Activated CD8-positive, alpha-beta T cell treated with anti-CD3 and anti-CD28 coated beads for 36 hours (primary cell): ENCODE data around the gene PIK3C2G. TPM values are rescaled to one million over a fixed set of nuclear protein-coding genes. Genes with fewer than 3 reads are reported as not detected.

Experiments used
- ATAC-seq: fragments of 200-7000 bp; cut with Tn5 transposase; one replicate; pipeline ENCODE4 v1.10.0; 2021; ENCODE audit warnings: mild to moderate bottlenecking, moderate library complexity
- CTCF ChIA-PET: fragments of 350-600 bp; sonication (Branson Sonifier 250); formaldehyde crosslinking; loops from one replicate; lab custom pipeline; 2021; ENCODE audit warnings: antibody characterized with exemption; lab: Charles Lee
- POLR2A ChIA-PET: fragments of 350-600 bp; sonication (Branson Sonifier 250); formaldehyde crosslinking; loops from one replicate; lab custom pipeline; 2021; ENCODE audit warnings: antibody characterized with exemption; lab: Charles Lee
- DNase-seq: peaks from one replicate; pipeline ENCODE4 v3.0.0-alpha.2; 2020
- H3K27ac Mint-ChIP-seq: one replicate; pipeline ENCODE4 v1.8.0; 2021; ENCODE audit warnings: mild to moderate bottlenecking, mixed read lengths
- H3K27me3 Mint-ChIP-seq: one replicate; pipeline ENCODE4 v1.8.0; 2021; ENCODE audit warnings: mixed read lengths
- H3K36me3 Mint-ChIP-seq: one replicate; pipeline ENCODE4 v1.8.0; 2021; ENCODE audit warnings: low read depth, mixed read lengths
- H3K4me1 Mint-ChIP-seq: one replicate; pipeline ENCODE4 v1.8.0; 2021; ENCODE audit warnings: low read depth, mixed read lengths
- H3K4me3 Mint-ChIP-seq: one replicate; pipeline ENCODE4 v1.8.0; 2021; ENCODE audit warnings: mild to moderate bottlenecking, moderate library complexity, mixed read lengths
- H3K9me3 Mint-ChIP-seq: one replicate; pipeline ENCODE4 v1.8.0; 2021; ENCODE audit warnings: mixed read lengths
- CTCF ChIP-seq: fragments of 200-600 bp; IDR thresholded peaks from one replicate; pipeline ENCODE4 v1.8.0; 2022; ENCODE audit warnings: antibody characterized with exemption, mild to moderate bottlenecking
- intact Hi-C: fragments of 100-400 bp; cut with micrococcal nuclease; formaldehyde crosslinking; loops from one replicate; pipeline ENCODE4 v1.10.0; 2022
- total RNA-seq, 2 experiments: library from RNA; stranded (reverse); gene quantifications; one replicate each; pipeline ENCODE4 v1.2.3, GENCODE V29; 2021

The PIK3C2G gene
- total RNA-seq, 2 experiments from 2014 or later = not detected

GRCh38 chr12:18259906-18260682 is 1.2 kb upstream of the PIK3C2G start:
- Mint-ChIP-seq H3K4me3 (no peak overlapping the region), H3K27ac (no peak overlapping the region), H3K9me3 (no peaks in the 10 kb centered on the region), H3K36me3 (no peaks in the 10 kb centered on the region), H3K27me3 (no peaks in the 10 kb centered on the region), H3K4me1 (no peaks in the 10 kb centered on the region)
- ATAC-seq (no peak), DNase-seq (no peak)
- intact Hi-C loops = loop anchor here (10.0 kb wide), 1 partner anchor 1035 kb away; no protein-coding TSS in a partner anchor
- POLR2A ChIA-PET = no interaction called here
- no peak for TF ChIP-seq CTCF
- CTCF ChIA-PET = interaction anchor here (1.4 kb wide), 1 partner anchor 59 kb away, joined by 3 read pairs; no protein-coding TSS in a partner anchor

- no peak overlapping the region for H3K27ac Mint-ChIP-seq
- no peaks in the 10 kb centered on the region for H3K27me3 Mint-ChIP-seq
- intact Hi-C loops = no loop called here
- no peak for ATAC-seq
- no peak overlapping the region for H3K4me3 Mint-ChIP-seq
- TF ChIP-seq CTCF = no peak
- no peaks in the 10 kb centered on the region for H3K9me3 Mint-ChIP-seq
- no peak for DNase-seq
- H3K36me3 Mint-ChIP-seq = no peaks in the 10 kb centered on the region
- no peaks in the 10 kb centered on the region for H3K4me1 Mint-ChIP-seq
- CTCF ChIA-PET = interaction anchor here (1.9 kb wide), 1 partner anchor 12 kb away, joined by 12 read pairs; no protein-coding TSS in a partner anchor
- POLR2A ChIA-PET = interaction anchor here (0.6 kb wide), 1 partner anchor 107 kb away, joined by 3 read pairs; no protein-coding TSS in a partner anchor
Measured at GRCh38 chr12:18261906-18262305, 588 bp downstream of the PIK3C2G start.

DNA sequence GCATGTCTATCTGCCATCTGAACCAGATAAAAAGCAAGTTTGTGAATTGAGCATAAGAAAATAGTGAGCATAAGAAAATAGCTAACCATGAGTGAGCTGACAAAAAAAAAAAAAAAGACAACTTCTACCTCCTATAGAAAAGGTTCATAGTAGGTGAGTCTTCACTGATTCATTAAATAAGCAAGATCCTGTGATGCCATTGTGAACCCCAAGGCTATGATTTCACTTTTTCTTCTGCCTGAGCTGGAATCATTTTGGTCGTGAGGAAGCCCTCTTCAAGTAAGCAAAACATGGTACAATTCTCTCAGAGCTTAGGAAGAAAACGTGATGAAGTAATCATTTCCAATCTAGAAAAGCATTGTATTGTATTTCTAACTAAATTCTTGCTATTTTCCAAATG is 1.2 kb downstream of the PIK3C2G start:
- Mint-ChIP-seq H3K27ac (no peak overlapping the region), H3K36me3 (no peaks in the 10 kb centered on the region), H3K27me3 (no peaks in the 10 kb centered on the region), H3K9me3 (no peaks in the 10 kb centered on the region), H3K4me1 (no peaks in the 10 kb centered on the region), H3K4me3 (no peak overlapping the region)
- intact Hi-C loops = no loop called here
- POLR2A ChIA-PET = interaction anchor here (0.6 kb wide), 1 partner anchor 108 kb away, joined by 3 read pairs; no protein-coding TSS in a partner anchor
- ATAC-seq (no peak), DNase-seq (no peak)
- CTCF ChIA-PET = interaction anchor here (1.9 kb wide), 1 partner anchor 13 kb away, joined by 12 read pairs; no protein-coding TSS in a partner anchor
- TF ChIP-seq CTCF = no peak

GRCh38 chr12:18264581-18265075 is 3.3 kb downstream of the PIK3C2G start:
- DNase-seq (no peak), ATAC-seq (no peak)
- intact Hi-C loops = no loop called here
- Mint-ChIP-seq H3K4me1 (no peaks in the 10 kb centered on the region), H3K27me3 (no peaks in the 10 kb centered on the region), H3K9me3 (no peaks in the 10 kb centered on the region), H3K4me3 (no peak overlapping the region), H3K27ac (no peak overlapping the region), H3K36me3 (no peaks in the 10 kb centered on the region)
- ChIA-PET CTCF (no interaction called here), POLR2A (no interaction called here)
- TF ChIP-seq CTCF = no peak
